GM12874 (cell line): ENCODE measurements around the gene SLC7A10.

Experiments
- TF ChIP-seq, protein P1 (sequence below): IDR thresholded peaks from 2 replicates; pipeline ENCODE4 v1.5.1; 2011; ENCODE audit warnings: low read depth, mild to moderate bottlenecking, control low read depth, low read length, moderate library complexity; ENCODE audit not compliant: insufficient read depth

Gene SLC7A10

DNA sequence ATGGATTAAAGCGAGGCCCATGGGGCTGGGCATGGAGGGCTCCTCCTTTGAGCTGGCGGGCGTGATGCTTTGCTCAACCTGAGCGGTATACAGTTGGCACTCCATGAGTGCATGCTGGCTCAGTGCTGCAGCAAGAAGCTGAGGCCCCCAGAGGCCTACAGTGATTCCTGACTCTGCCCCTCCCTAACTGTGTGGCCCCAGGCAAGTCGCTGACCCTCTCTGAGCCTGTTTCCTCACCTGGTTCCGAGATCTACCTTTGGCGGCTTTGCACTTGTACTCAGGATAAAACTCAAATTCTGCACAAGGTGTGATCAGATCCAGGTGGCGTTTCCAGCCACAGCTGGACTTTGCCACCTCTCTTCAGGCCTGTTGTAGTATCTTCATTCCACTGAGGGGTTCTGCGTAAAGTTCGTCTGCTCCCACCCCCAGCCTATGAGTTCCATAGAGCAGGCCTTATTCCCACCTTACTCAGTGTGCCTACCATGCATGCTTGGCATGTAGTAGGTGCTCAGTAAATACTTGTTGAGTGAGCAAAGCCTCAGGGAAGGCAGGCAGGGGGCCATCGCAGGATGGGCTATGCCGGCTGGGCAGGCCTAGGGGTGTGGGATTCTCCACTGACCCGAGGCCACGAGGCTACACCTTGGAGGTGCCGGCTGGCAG, 23.6 kb downstream of the SLC7A10 start:
- TF ChIP-seq, protein P1, sequence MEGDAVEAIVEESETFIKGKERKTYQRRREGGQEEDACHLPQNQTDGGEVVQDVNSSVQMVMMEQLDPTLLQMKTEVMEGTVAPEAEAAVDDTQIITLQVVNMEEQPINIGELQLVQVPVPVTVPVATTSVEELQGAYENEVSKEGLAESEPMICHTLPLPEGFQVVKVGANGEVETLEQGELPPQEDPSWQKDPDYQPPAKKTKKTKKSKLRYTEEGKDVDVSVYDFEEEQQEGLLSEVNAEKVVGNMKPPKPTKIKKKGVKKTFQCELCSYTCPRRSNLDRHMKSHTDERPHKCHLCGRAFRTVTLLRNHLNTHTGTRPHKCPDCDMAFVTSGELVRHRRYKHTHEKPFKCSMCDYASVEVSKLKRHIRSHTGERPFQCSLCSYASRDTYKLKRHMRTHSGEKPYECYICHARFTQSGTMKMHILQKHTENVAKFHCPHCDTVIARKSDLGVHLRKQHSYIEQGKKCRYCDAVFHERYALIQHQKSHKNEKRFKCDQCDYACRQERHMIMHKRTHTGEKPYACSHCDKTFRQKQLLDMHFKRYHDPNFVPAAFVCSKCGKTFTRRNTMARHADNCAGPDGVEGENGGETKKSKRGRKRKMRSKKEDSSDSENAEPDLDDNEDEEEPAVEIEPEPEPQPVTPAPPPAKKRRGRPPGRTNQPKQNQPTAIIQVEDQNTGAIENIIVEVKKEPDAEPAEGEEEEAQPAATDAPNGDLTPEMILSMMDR: no peak

DNA sequence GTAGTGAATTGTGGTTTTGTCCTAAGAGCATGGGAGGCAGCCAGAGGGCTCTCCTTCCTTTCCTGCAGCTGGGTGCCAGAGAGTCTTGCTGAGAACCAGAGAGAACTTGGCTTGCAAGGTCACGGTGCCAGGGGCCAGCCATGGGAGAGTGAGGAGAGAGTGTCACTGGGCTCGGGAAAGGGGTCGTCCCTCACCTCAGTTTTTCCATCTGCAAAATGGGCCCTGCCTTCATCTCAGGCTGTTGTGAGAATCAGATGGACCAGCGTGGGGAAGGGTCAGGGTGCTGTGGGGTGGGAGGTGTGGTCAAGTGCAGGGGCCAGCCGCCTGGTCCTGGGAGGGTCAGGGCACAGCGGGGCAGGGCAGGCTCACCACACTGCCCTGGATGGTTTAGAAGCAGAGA, 24.2 kb downstream of the SLC7A10 start:
- TF ChIP-seq, protein P1: no peak

DNA sequence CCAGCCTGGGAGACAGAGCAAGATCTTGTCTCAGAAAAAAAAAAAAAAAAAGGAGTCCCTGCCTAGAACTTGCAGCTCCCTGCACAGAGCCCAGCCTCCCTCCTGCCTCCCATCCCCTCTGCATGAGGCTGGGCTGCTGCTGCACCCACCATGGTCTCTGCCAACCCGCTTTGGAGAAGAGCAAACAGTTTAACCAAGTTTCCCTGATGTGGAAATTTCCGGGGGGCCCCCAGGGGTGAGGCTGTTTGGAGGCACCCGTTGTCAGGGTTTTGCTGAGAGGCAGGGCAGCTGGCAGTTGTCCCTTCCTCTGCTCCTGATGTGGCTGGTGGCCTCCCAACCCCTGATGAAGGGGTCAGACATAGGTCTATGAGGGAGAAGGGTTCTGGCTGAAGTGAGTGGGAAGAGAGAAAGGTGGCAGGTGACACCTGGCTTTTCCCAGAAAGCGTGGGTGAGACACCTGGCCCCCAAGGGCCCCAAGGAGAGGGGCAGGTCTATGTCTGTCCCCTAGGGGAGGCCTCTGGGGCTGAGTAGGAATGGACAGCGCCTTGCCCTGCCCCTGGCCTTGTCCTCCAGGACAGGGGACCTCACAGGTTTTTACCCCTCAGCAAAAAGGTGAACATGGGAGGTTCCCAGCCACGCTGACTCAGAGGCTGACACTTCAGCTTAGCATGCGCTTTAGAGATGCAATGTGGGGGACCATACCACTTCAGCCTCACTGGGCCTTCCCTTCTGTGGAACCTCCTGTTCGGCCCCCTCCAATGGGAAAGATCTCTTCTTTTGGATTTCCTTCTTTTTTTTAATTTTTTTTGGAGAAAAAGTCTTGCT, 26.0 kb downstream of the SLC7A10 start:
- TF ChIP-seq, protein P1: no peak

DNA sequence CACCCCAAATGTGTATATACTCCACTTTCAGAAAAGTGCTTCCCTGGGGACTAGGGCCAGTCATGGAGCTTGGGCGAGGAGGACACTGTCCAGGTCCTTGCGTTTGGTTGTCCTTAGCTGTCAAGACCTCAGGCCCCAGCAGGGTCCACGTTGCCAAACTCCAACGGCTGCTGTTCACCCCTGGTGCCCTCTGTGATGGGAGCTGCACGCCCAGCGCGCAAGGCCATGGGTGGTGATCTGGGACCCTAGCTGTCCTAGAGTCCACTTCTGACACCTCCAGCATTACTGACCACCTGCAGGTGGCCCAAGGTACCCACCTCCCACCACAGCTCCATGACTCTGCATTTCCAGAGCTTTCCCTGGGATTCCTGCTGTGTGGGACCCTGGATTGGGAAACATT, 27.5 kb downstream of the SLC7A10 start:
- TF ChIP-seq, protein P1: no peak

DNA sequence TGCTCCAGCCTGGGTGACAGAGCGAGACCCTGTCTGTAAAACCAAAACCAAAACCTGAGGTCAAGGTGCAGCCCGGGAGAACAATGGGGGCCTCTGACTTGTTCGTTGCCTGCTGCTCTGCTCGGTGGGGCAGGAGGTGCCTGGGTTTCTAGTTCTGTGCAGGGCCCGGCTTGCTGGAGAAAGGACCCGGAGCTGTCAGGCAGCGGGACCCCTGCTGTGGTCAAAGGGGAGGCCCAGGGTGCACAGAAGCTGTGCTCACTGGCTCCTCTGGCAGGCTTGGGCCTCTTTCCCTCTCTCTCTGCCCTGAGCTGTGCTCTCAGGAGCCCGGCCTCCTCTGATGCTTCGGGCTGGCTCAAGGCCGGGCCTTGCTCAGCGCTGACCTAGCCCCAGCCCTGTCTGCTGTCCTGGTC, 28.1 kb downstream of the SLC7A10 start:
- TF ChIP-seq, protein P1: no peak

DNA sequence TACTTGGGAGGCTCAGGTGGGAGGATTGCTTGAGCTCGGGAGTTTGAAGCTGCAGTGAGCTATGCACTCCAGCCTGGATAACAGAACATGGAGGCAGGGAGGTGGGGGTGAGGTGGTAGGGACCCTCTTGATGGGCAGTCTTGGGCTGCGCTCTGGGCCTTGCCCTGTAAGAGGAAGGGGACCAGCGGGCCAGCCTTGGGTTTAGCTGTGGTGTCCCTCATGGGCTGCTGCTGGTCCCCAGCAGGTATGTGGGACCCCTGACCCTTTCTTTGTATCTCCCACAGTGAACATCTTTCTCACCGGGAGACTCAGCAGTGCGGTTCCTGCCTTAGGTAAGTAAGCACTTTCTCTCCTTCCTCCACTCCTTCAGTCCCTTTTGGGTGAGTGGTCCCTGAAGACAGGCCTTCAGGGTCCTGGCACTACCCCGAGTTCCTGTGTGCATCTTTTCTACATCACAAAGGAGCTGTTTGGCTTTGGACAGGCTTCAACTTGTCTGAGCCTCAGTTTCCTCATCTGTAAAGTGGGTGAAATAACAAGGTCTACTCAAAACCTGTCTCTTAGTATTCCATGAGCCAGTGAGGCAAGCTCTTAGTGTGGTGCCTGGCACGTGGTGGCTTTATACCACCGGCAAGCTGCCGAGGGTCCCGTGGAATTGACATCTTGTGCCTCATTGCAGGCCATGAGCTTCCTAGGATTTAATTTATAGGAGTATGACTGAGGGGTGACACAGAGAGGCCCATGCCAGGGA, 29.0 kb downstream of the SLC7A10 start:
- TF ChIP-seq, protein P1: no peak

DNA sequence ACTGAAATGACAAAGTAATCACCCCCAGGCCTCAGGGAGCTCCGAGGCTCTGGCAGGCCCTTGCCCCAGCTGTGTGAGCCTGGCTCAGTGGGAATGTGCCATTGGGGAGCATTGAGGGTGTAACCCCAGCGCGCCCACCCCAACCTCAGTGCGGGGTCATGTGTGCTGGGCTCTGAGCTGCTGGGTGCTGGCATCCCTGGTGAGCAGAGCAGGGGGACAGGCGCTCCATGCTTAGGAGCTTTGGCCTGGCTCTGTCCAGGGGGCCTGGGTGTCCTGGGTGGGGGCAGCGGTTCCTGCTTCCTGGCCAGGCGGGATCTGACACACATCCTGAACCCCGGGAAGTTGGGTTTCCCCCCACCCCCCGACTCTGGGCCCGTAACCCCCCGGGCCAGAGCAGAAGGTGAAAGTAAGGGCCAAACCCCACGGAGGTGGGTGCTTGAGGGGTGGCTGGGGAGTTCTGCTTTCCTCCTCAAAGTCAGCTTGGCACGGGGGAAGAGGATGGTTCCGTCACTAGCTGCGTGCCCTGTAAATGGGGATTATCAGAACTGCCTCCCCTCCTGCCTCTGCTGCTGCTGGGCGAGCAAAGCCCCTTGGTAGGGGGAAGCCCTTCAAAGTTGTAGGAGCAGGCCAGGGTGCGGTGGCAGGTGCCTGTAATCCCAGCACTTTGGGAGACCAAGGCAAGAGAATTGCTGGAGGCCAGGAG, 29.9 kb downstream of the SLC7A10 start:
- TF ChIP-seq, protein P1: no peak
